HG03196 (cell line): ENCODE data around the gene SEMA4D.

Source experiments
- ATAC-seq: cut with Tn5 transposase; IDR thresholded peaks from one replicate; pipeline ENCODE4 v1.9.1; 2021; ENCODE audit not compliant: unreplicated experiment

Gene SEMA4D

GRCh38 chr9:89448381-89448780 is 49.5 kb downstream of the SEMA4D start:
- ATAC-seq = no peak

- no peak for ATAC-seq
Measured at GRCh38 chr9:89447416-89447815, 50.5 kb downstream of the SEMA4D start.

- no peak for ATAC-seq
Measured at GRCh38 chr9:89446961-89447310, 51.0 kb downstream of the SEMA4D start.

GRCh38 chr9:89446261-89446960 is 51.5 kb downstream of the SEMA4D start:
- ATAC-seq = no peak

- ATAC-seq = no peak
Measured at GRCh38 chr9:89445801-89446251, 52.1 kb downstream of the SEMA4D start.

- ATAC-seq = no peak
Measured at GRCh38 chr9:89444925-89445765, 52.8 kb downstream of the SEMA4D start.

- no peak for ATAC-seq
Measured at GRCh38 chr9:89444274-89444673, 53.6 kb downstream of the SEMA4D start.

GRCh38 chr9:89442981-89443814 is 54.7 kb downstream of the SEMA4D start:
- ATAC-seq = peak; percentile 59

GRCh38 chr9:89442501-89442978 is 55.4 kb downstream of the SEMA4D start:
- ATAC-seq = peak; percentile 38

GRCh38 chr9:89441986-89442385 is 55.9 kb downstream of the SEMA4D start:
- no peak for ATAC-seq

- ATAC-seq = no peak
Measured at GRCh38 chr9:89441655-89441970, 56.3 kb downstream of the SEMA4D start.

GRCh38 chr9:89440951-89441654 is 56.8 kb downstream of the SEMA4D start:
- ATAC-seq = no peak

GRCh38 chr9:89440548-89440947 is 57.4 kb downstream of the SEMA4D start:
- no peak for ATAC-seq

GRCh38 chr9:89440046-89440445 is 57.9 kb downstream of the SEMA4D start:
- ATAC-seq = no peak

GRCh38 chr9:89439571-89439970 is 58.3 kb downstream of the SEMA4D start:
- ATAC-seq = no peak

GRCh38 chr9:89438194-89438593 is 59.7 kb downstream of the SEMA4D start:
- no peak for ATAC-seq

- no peak for ATAC-seq
Measured at GRCh38 chr9:89437772-89438171, 60.1 kb downstream of the SEMA4D start.

GRCh38 chr9:89436963-89437625 is 60.8 kb downstream of the SEMA4D start:
- no peak for ATAC-seq

- ATAC-seq = no peak
Measured at GRCh38 chr9:89436326-89436725, 61.6 kb downstream of the SEMA4D start.

GRCh38 chr9:89435071-89435823 is 62.7 kb downstream of the SEMA4D start:
- ATAC-seq = no peak
